GM23248 (cell line): Measurements from ENCODE around the gene TRPV3. TPM values are rescaled to one million over a fixed set of nuclear protein-coding genes. Genes with fewer than 3 reads are reported as not detected.

Experiments
- DNase-seq: peaks from one replicate; pipeline ENCODE4 v3.0.0-alpha.2; 2015
- H2AFZ ChIP-seq: fragments of 200-600 bp; sonication (generic); 2 replicates; pipeline ENCODE4 v1.6.1; 2016; ENCODE audit warnings: antibody characterized with exemption
- H3F3A ChIP-seq: fragments of 200-600 bp; sonication (generic); 2 replicates; pipeline ENCODE4 v1.6.1; 2016; ENCODE audit warnings: mild to moderate bottlenecking, antibody characterized with exemption, mixed run types; ENCODE audit not compliant: insufficient read depth
- H3K27ac ChIP-seq: fragments of 200-600 bp; sonication (generic); 2 replicates; pipeline ENCODE4 v1.5.1; 2016; ENCODE audit warnings: mild to moderate bottlenecking
- H3K27me3 ChIP-seq: fragments of 200-600 bp; sonication (generic); replicated peaks from 2 replicates; pipeline ENCODE4 v1.6.1; 2016; ENCODE audit warnings: mild to moderate bottlenecking; ENCODE audit not compliant: insufficient read depth
- H3K36me3 ChIP-seq: fragments of 200-600 bp; sonication (generic); 2 replicates; pipeline ENCODE4 v1.6.1; 2016; ENCODE audit warnings: low read depth, mild to moderate bottlenecking
- H3K4me1 ChIP-seq: fragments of 200-600 bp; sonication (generic); 2 replicates; pipeline ENCODE4 v1.6.1; 2016; ENCODE audit warnings: mild to moderate bottlenecking; ENCODE audit not compliant: insufficient read depth
- H3K4me2 ChIP-seq: fragments of 200-600 bp; sonication (generic); one replicate; pipeline ENCODE4 v1.6.1; 2016; ENCODE audit warnings: mild to moderate bottlenecking; ENCODE audit not compliant: unreplicated experiment
- H3K4me3 ChIP-seq: fragments of 200-600 bp; sonication (generic); 2 replicates; pipeline ENCODE4 v1.5.1; 2016; ENCODE audit warnings: mild to moderate bottlenecking
- H3K79me2 ChIP-seq: fragments of 200-600 bp; sonication (generic); 2 replicates; pipeline ENCODE4 v1.6.1; 2016; ENCODE audit warnings: mild to moderate bottlenecking; ENCODE audit not compliant: insufficient read depth
- H3K9ac ChIP-seq: fragments of 200-600 bp; sonication (generic); 2 replicates; pipeline ENCODE4 v1.6.1; 2016; ENCODE audit warnings: mild to moderate bottlenecking
- H3K9me2 ChIP-seq: fragments of 200-600 bp; sonication (generic); 2 replicates; pipeline ENCODE4 v1.6.1; 2016; ENCODE audit warnings: mixed run types, mild to moderate bottlenecking, moderate library complexity; ENCODE audit not compliant: insufficient read depth
- H3K9me3 ChIP-seq: fragments of 200-600 bp; sonication (generic); one replicate; pipeline ENCODE4 v1.6.1; 2017; ENCODE audit warnings: low read depth
- H4K20me1 ChIP-seq: fragments of 200-600 bp; sonication (generic); 2 replicates; pipeline ENCODE4 v1.6.0; 2016; ENCODE audit not compliant: insufficient read depth
- EZH2 ChIP-seq: fragments of 200-600 bp; sonication (generic); IDR thresholded peaks from 2 replicates; pipeline ENCODE4 v1.6.1; 2018; ENCODE audit warnings: antibody characterized with exemption, mild to moderate bottlenecking; ENCODE audit not compliant: insufficient read depth, poor library complexity, severe bottlenecking
- EZH2phosphoT487 ChIP-seq: fragments of 200-600 bp; sonication (generic); IDR thresholded peaks from 2 replicates; pipeline ENCODE4 v1.6.1; 2018; ENCODE audit warnings: antibody characterized with exemption, moderate library complexity, mild to moderate bottlenecking, low read depth; ENCODE audit not compliant: insufficient read depth
- WGBS, 2 experiments: methylation state at CpG; one replicate each; pipeline ENCODE4 v1.1.6; 2015 to 2017; ENCODE audit warnings: low lambda C conversion rate in 2 of 2, low coverage in 1 of 2; ENCODE audit errors: missing lambda C conversion rate in 2 of 2; 5-methylcytosine and 5-hydroxymethylcytosine counted together
- in situ Hi-C: fragments of 300-500 bp; cut with MboI; formaldehyde crosslinking; loops from 2 replicates; pipeline ENCODE4 v1.15.0; 2020
- polyA plus RNA-seq: library from polyadenylated mRNA; unstranded; fragments of >200 nt; fragmentation: Nextera tagmentation; extraction: Ambion mirVana; gene quantifications from 2 replicates; pipeline ENCODE4 v1.2.1, GENCODE V29; 2016
- total RNA-seq: library from RNA; depleted of rRNA; stranded (reverse); fragments of >200 nt; shearing (Covaris generic); gene quantifications from 2 replicates; pipeline ENCODE4 v1.2.3, GENCODE V29; 2014

The TRPV3 gene
- total and polyA plus RNA-seq, 2 experiments from 2014 or later = 0.41 to 1.1 TPM

GRCh38 chr17:3547628-3548027, 10.0 kb downstream of the TRPV3 start:
- Histone ChIP-seq H3K27ac (no peak overlapping the region), H3K9me3 (no peaks in the 10 kb centered on the region), H3K36me3 (no peaks in the 10 kb centered on the region), H3K4me3 (no peak overlapping the region), H3K27me3 (no peaks in the 10 kb centered on the region), H3K9ac (no peak overlapping the region), H4K20me1 (no peaks in the 10 kb centered on the region), H3K4me1 (peaks cover 6% of the 10 kb centered on the region), H2AFZ (no peak overlapping the region), H3F3A (peaks cover 9% of the 10 kb centered on the region; the same call in 1 of the 2 replicates), H3K79me2 (no peaks in the 10 kb centered on the region), H3K9me2 (no peaks in the 10 kb centered on the region), H3K4me2 (no peak overlapping the region)
- no peak for DNase-seq
- in situ Hi-C loops = no loop called here
- WGBS, 2 experiments = 77 to 80% methylated on average over 9 to 11 of the region's 11 CpGs
- TF ChIP-seq EZH2phosphoT487 (no peak), EZH2 (no peak)

DNA sequence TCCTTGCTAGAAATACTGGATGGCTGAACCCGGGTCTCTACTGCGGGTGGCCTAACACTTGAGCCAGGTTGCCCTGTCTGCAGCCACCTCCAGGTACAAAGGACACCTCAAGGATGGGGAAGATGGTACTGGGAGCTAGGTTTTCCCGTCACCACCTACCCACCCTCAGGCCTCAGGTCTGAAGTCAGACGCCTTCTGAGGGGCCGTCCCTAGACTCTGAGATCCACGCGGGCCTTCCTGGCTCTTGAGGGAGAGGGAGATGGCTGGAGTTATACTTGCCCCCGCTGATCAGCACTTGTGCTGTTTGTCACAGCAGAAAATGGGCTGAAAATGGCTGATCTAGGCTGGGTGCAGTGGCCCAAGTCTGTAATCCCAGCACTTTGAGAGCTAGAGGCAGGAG, 10.6 kb downstream of the TRPV3 start:
- no peak overlapping the region for H3K4me2 ChIP-seq
- no peak for TF ChIP-seq EZH2
- TF ChIP-seq EZH2phosphoT487 = no peak
- no peaks in the 10 kb centered on the region for H4K20me1 ChIP-seq
- no peaks in the 10 kb centered on the region for H3K36me3 ChIP-seq
- H3K9me3 ChIP-seq = no peaks in the 10 kb centered on the region
- 86 to 91% methylated on average over 8 of the region's 8 CpGs for WGBS, 2 experiments
- H3K27me3 ChIP-seq = no peaks in the 10 kb centered on the region
- H3F3A ChIP-seq = peaks cover 9% of the 10 kb centered on the region; the same call in 1 of the 2 replicates
- H2AFZ ChIP-seq = no peak overlapping the region
- no peaks in the 10 kb centered on the region for H3K79me2 ChIP-seq
- peaks cover 6% of the 10 kb centered on the region for H3K4me1 ChIP-seq
- H3K9me2 ChIP-seq = no peaks in the 10 kb centered on the region
- no peak for DNase-seq
- no peak overlapping the region for H3K9ac ChIP-seq
- no peak overlapping the region for H3K27ac ChIP-seq
- in situ Hi-C loops = no loop called here
- H3K4me3 ChIP-seq = no peak overlapping the region

DNA sequence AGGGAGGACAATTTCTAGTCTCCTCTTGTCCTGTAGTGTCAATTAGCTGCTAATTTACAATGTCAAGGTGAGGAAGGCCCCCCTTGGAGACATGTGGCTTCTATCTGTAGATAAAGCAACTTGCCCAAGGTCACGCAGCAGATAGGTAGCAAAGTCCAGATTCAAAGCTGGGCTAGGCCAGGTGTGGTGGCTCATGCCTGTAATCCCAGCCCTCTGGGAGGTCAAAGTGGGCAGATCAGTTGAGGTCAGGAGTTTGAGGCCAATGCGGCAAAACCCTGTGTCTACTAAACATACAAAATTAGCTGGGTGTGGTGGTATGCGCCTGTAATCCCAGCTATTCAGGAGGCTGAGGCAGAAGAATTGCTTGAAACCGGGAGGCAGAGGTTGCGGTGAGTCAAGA, 11.1 kb downstream of the TRPV3 start:
- no peak for TF ChIP-seq EZH2phosphoT487
- 91 to 100% methylated on average over 5 of the region's 5 CpGs for WGBS, 2 experiments
- no peak for DNase-seq
- peaks cover 6% of the 10 kb centered on the region for H3K4me1 ChIP-seq
- no peaks in the 10 kb centered on the region for H4K20me1 ChIP-seq
- no peaks in the 10 kb centered on the region for H3K79me2 ChIP-seq
- H3K9me3 ChIP-seq = no peaks in the 10 kb centered on the region
- no peaks in the 10 kb centered on the region for H3K9me2 ChIP-seq
- no peaks in the 10 kb centered on the region for H3K36me3 ChIP-seq
- H3K4me2 ChIP-seq = no peak overlapping the region
- no peak overlapping the region for H3K9ac ChIP-seq
- in situ Hi-C loops = no loop called here
- H2AFZ ChIP-seq = no peak overlapping the region
- peaks cover 9% of the 10 kb centered on the region; the same call in 1 of the 2 replicates for H3F3A ChIP-seq
- H3K4me3 ChIP-seq = no peak overlapping the region
- H3K27me3 ChIP-seq = no peaks in the 10 kb centered on the region
- no peak overlapping the region for H3K27ac ChIP-seq

DNA sequence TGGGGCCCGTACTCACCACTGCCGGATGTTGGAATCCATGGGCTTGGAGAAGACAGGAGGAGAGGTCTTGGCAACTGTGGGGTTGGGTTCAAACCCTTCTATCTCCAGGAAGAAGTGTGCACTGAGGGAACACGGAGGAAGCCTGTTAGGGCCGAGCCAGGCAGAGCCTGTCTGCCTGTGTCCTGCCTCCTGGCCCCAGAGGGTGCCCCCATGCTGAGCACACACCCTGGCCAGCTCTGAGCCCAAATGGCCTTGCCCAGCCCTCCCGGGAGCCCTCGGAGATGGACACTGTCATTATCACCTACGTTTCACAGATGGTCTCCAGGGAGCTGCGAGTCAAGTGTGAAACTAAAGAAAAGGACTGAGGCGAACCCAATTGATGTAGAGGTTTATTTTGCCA, 12.5 kb downstream of the TRPV3 start:
- H3K9me3 ChIP-seq = no peaks in the 10 kb centered on the region
- no peaks in the 10 kb centered on the region for H3K79me2 ChIP-seq
- no peak overlapping the region for H3K9ac ChIP-seq
- H3K4me2 ChIP-seq = no peak overlapping the region
- no peak overlapping the region for H2AFZ ChIP-seq
- no peaks in the 10 kb centered on the region for H3K36me3 ChIP-seq
- no peaks in the 10 kb centered on the region for H4K20me1 ChIP-seq
- WGBS, 2 experiments = 40 to 41% methylated on average over 9 of the region's 9 CpGs
- no peaks in the 10 kb centered on the region for H3K27me3 ChIP-seq
- TF ChIP-seq EZH2 = no peak
- no peak for TF ChIP-seq EZH2phosphoT487
- no peaks in the 10 kb centered on the region for H3K9me2 ChIP-seq
- no peak overlapping the region for H3K27ac ChIP-seq
- no peak overlapping the region for H3K4me3 ChIP-seq
- H3K4me1 ChIP-seq = no peaks in the 10 kb centered on the region
- in situ Hi-C loops = no loop called here
- H3F3A ChIP-seq = no peaks in the 10 kb centered on the region
- DNase-seq = no peak

GRCh38 chr17:3544365-3544764, 13.2 kb downstream of the TRPV3 start:
- Histone ChIP-seq H3K27ac (no peak overlapping the region), H3F3A (no peaks in the 10 kb centered on the region), H3K4me2 (no peak overlapping the region), H3K4me3 (no peak overlapping the region), H3K4me1 (no peaks in the 10 kb centered on the region), H3K9me2 (no peaks in the 10 kb centered on the region), H2AFZ (no peak overlapping the region), H3K27me3 (no peaks in the 10 kb centered on the region), H3K36me3 (no peaks in the 10 kb centered on the region), H3K79me2 (no peaks in the 10 kb centered on the region), H3K9ac (no peak overlapping the region), H3K9me3 (no peaks in the 10 kb centered on the region), H4K20me1 (no peaks in the 10 kb centered on the region)
- DNase-seq = no peak
- no peak for TF ChIP-seq EZH2phosphoT487
- TF ChIP-seq EZH2 = no peak
- 70 to 75% methylated on average over 5 of the region's 5 CpGs for WGBS, 2 experiments
- in situ Hi-C loops = no loop called here
